A549 (cell line): ENCODE results near the gene NEK2. TPM values are rescaled to one million over a fixed set of nuclear protein-coding genes. Genes with fewer than 3 reads are reported as not detected.

Experiments
- ATAC-seq, 2 experiments: fragments of 200-7000 bp in 1 of 2; fragments of >200 bp in 1 of 2; cut with Nextera tagmentation in 1 of 2; cut with Tn5 transposase in 1 of 2; 3 replicates each; pipeline versions ENCODE4 v1.8.0 to v1.9.1; 2018 to 2020; ENCODE audit warnings: mild to moderate bottlenecking in 1 of 2, moderate library complexity in 1 of 2
- CTCF ChIA-PET: fragments of 300-600 bp; sonication (Branson Sonifier 250); formaldehyde crosslinking; extraction: SDS; loops from one replicate; lab custom pipeline; 2021; ENCODE audit warnings: antibody characterized with exemption, inconsistent platforms; lab: Yijun Ruan, JAX
- POLR2A ChIA-PET: fragments of 350-600 bp; formaldehyde crosslinking; extraction: SDS; loops from one replicate; lab custom pipeline; 2021; ENCODE audit warnings: antibody characterized with exemption, inconsistent platforms; lab: Yijun Ruan, JAX
- DNase-seq, 2 experiments: peaks; one replicate each; pipeline versions ENCODE4 v3.0.0 to v3.0.0-alpha.2; 2011 to 2016; ENCODE audit warnings: low read depth in 1 of 2, low spot score in 1 of 2
- FAIRE-seq: peaks from 2 replicates; lab custom pipeline; 2011; peaks lifted over from hg19 to GRCh38; lab: Jason Lieb, UNC
- H3K27ac ChIP-seq, 2 experiments: fragments of >200 bp; sonication (Bioruptor Twin); formaldehyde crosslinking; 3 replicates each; pipeline ENCODE4 v1.5.1; 2016 to 2017
- H3K4me1 ChIP-seq: fragments of >200 bp; sonication (Bioruptor Twin); formaldehyde crosslinking; 3 replicates; pipeline ENCODE4 v1.6.1; 2016
- H3K4me2 ChIP-seq: fragments of >200 bp; sonication (Bioruptor Twin); formaldehyde crosslinking; 3 replicates; pipeline ENCODE4 v1.6.1; 2016
- H3K4me3 ChIP-seq: fragments of >200 bp; sonication (Bioruptor Twin); formaldehyde crosslinking; 3 replicates; pipeline ENCODE4 v1.5.1; 2016
- H3K9me3 ChIP-seq: fragments of >200 bp; sonication (Bioruptor Twin); formaldehyde crosslinking; 3 replicates; pipeline ENCODE4 v1.6.1; 2016
- ATOH8 ChIP-seq: fragments of 250-450 bp; sonication (Bioruptor Pico); IDR thresholded peaks from 2 replicates; pipeline ENCODE4 v1.5.0; 2020; ENCODE audit warnings: low read depth, mild to moderate bottlenecking, moderate library complexity
- BCL3 ChIP-seq: fragments of >200 bp; sonication (Bioruptor Twin); formaldehyde crosslinking; IDR thresholded peaks from 3 replicates; pipeline ENCODE4 v1.6.1; 2016
- BHLHE40 ChIP-seq: IDR thresholded peaks from 2 replicates; pipeline ENCODE4 v1.6.1; 2012; ENCODE audit warnings: low read depth, low read length, inconsistent platforms
- CBX2 ChIP-seq: fragments of 200-600 bp; sonication (generic); IDR thresholded peaks from 2 replicates; pipeline ENCODE4 v1.6.1; 2016; ENCODE audit warnings: low read depth, mild to moderate bottlenecking, borderline replicate concordance
- CBX8 ChIP-seq: fragments of 200-600 bp; sonication (generic); IDR thresholded peaks from 2 replicates; pipeline ENCODE4 v1.6.1; 2016
- CHD2 ChIP-seq: fragments of 150-350 bp; IDR thresholded peaks from 2 replicates; pipeline ENCODE4 v1.6.1; 2014; ENCODE audit warnings: low read length; ENCODE audit not compliant: partially characterized antibody
- CHD4 ChIP-seq: fragments of 200-600 bp; sonication (generic); IDR thresholded peaks from 2 replicates; pipeline ENCODE4 v1.6.1; 2016; ENCODE audit warnings: antibody characterized with exemption, mild to moderate bottlenecking, borderline replicate concordance
- CTCF ChIP-seq: fragments of >200 bp; sonication (Bioruptor Twin); formaldehyde crosslinking; IDR thresholded peaks from 3 replicates; pipeline ENCODE4 v1.5.1; 2016
- EHMT2 ChIP-seq: fragments of 200-600 bp; sonication (generic); IDR thresholded peaks from 2 replicates; pipeline ENCODE4 v1.6.1; 2016; ENCODE audit warnings: antibody characterized with exemption, low read depth, mild to moderate bottlenecking, moderate library complexity
- ELK1 ChIP-seq: fragments of 150-350 bp; IDR thresholded peaks from 2 replicates; pipeline ENCODE4 v1.6.1; 2014; ENCODE audit warnings: low read depth, mild to moderate bottlenecking, low read length
- FOSB ChIP-seq: fragments of 250-450 bp; sonication (Bioruptor Pico); IDR thresholded peaks from 2 replicates; pipeline ENCODE4 v1.5.0; 2020; ENCODE audit warnings: mild to moderate bottlenecking, moderate library complexity
- FOSL2 ChIP-seq, 2 experiments: fragments of 450-650 bp in 1 of 2; fragments of >200 bp in 1 of 2; sonication (Bioruptor Twin) in 1 of 2; formaldehyde crosslinking; IDR thresholded peaks; 2 replicates each; pipeline versions ENCODE4 v1.5.0 to v1.6.1; 2016 to 2020; ENCODE audit warnings: mild to moderate bottlenecking in 1 of 2, moderate library complexity in 1 of 2
- HES2 ChIP-seq: fragments of >200 bp; sonication (Bioruptor Twin); formaldehyde crosslinking; IDR thresholded peaks from 2 replicates; pipeline ENCODE4 v1.6.1; 2016
- HMGXB4 ChIP-seq: fragments of 250-450 bp; sonication (Bioruptor Pico); IDR thresholded peaks from 2 replicates; pipeline ENCODE4 v1.5.0; 2021; ENCODE audit warnings: mild to moderate bottlenecking, moderate library complexity, borderline replicate concordance
- HOXA7 ChIP-seq: fragments of 250-450 bp; sonication (Bioruptor Pico); IDR thresholded peaks from 2 replicates; pipeline ENCODE4 v1.5.0; 2020; ENCODE audit warnings: mild to moderate bottlenecking, moderate library complexity
- HOXB13 ChIP-seq: fragments of 250-450 bp; sonication (Bioruptor Pico); IDR thresholded peaks from 2 replicates; pipeline ENCODE4 v1.5.0; 2020; ENCODE audit warnings: low read depth, mild to moderate bottlenecking, moderate library complexity
- JUN ChIP-seq, 2 experiments: fragments of >200 bp; sonication (Bioruptor Twin); formaldehyde crosslinking; IDR thresholded peaks; 2 replicates in 1 of 2; 3 replicates in 1 of 2; pipeline ENCODE4 v1.6.1; 2016 to 2017
- KDM5A ChIP-seq: fragments of 200-600 bp; sonication (generic); IDR thresholded peaks from 2 replicates; pipeline ENCODE4 v1.6.1; 2016; ENCODE audit warnings: antibody characterized with exemption, mild to moderate bottlenecking
- NFE2L2 ChIP-seq: fragments of 150-350 bp; conservative IDR thresholded peaks from 2 replicates; pipeline ENCODE4 v1.6.1; 2014; ENCODE audit warnings: low read length
- PHF8 ChIP-seq: fragments of 200-600 bp; sonication (generic); IDR thresholded peaks from 2 replicates; pipeline ENCODE4 v1.6.1; 2016; ENCODE audit warnings: low read depth, mild to moderate bottlenecking, antibody characterized with exemption, moderate library complexity, borderline replicate concordance
- RARB ChIP-seq: fragments of 250-450 bp; sonication (Bioruptor Pico); IDR thresholded peaks from 2 replicates; pipeline ENCODE4 v1.8.0; 2021; ENCODE audit warnings: mild to moderate bottlenecking, moderate library complexity
- RCOR1 ChIP-seq: fragments of 150-350 bp; IDR thresholded peaks from 2 replicates; pipeline ENCODE4 v1.6.1; 2014; ENCODE audit warnings: antibody characterized with exemption, low read length, low read depth
- REST ChIP-seq: fragments of 200-600 bp; sonication (generic); IDR thresholded peaks from 2 replicates; pipeline ENCODE4 v1.6.1; 2016; ENCODE audit warnings: antibody characterized with exemption, mild to moderate bottlenecking, moderate library complexity
- RFX5 ChIP-seq: fragments of 450-650 bp; IDR thresholded peaks from 2 replicates; pipeline ENCODE4 v1.7.1; 2014; ENCODE audit warnings: antibody characterized with exemption, mild to moderate bottlenecking, moderate library complexity
- SMC3 ChIP-seq: fragments of >200 bp; sonication (Bioruptor Twin); formaldehyde crosslinking; IDR thresholded peaks from 3 replicates; pipeline ENCODE4 v1.6.1; 2018; ENCODE audit warnings: inconsistent platforms
- TP53 ChIP-seq: fragments of 250-450 bp; sonication (Bioruptor Pico); IDR thresholded peaks from 2 replicates; pipeline ENCODE4 v1.5.0; 2021; ENCODE audit warnings: mild to moderate bottlenecking, moderate library complexity
- ZSCAN20 ChIP-seq: fragments of 250-450 bp; sonication (Bioruptor Pico); IDR thresholded peaks from 2 replicates; pipeline ENCODE4 v1.8.0; 2022; ENCODE audit warnings: mild to moderate bottlenecking, moderate library complexity
- WGBS: methylation state at CpG from one replicate; pipeline ENCODE4 v1.1.6; 2017; ENCODE audit errors: missing lambda C conversion rate; 5-methylcytosine and 5-hydroxymethylcytosine counted together
- polyA plus RNA-seq, 4 experiments: library from polyadenylated mRNA; depleted of rRNA in 3 of 4; stranded (reverse); fragments of >200 nt; fragmentation: RNase III in 1 of 4; extraction: RNeasy Plus Mini Kit Qiagen cat#74134 plus additional on column Dnase treatment in 1 of 4; gene quantifications; 2 replicates in 3 of 4; 3 replicates in 1 of 4; pipeline ENCODE4 v1.2.3, GENCODE V29; 2011 to 2017

NEK2 gene
- polyA plus RNA-seq, 2 of the 4 experiments (the other 2 are of a cell fraction) = 42.0 to 65.3 TPM

GRCh38 chr1:211685823-211686222 lies 10.4 kb upstream of the NEK2 start:
- no peak for FAIRE-seq
- POLR2A ChIA-PET = no interaction called here
- Histone ChIP-seq H3K4me2 (no peak overlapping the region), H3K4me1 (peaks cover 5% of the 10 kb centered on the region)
- CTCF ChIA-PET = interaction anchor here (1.7 to 8.3 kb wide), 6 partner anchors 9 to 769 kb away, joined by 4 to 100 read pairs (median 16); partner anchors contain the start of genes DTL and INTS7
- no peak for ATAC-seq
- DNase-seq = no peak
- 95% methylated on average over 7 of the region's 7 CpGs for WGBS
- no peak for TF ChIP-seq CHD2
- TF ChIP-seq RCOR1 = no peak
- TF ChIP-seq BHLHE40 = no peak
- TF ChIP-seq HES2 = no peak
- TF ChIP-seq HMGXB4 (CRISPR knock-in tag) = no peak
- no peak for TF ChIP-seq FOSB
- no peak for TF ChIP-seq BCL3
- no peak for TF ChIP-seq CHD4
- no peak for TF ChIP-seq JUN (IDR thresholded peaks at IDR 0.05)
- no peak for TF ChIP-seq EHMT2
- no peak for TF ChIP-seq KDM5A
- no peak for TF ChIP-seq PHF8
- no peak for TF ChIP-seq CBX8
- TF ChIP-seq CBX2 = no peak
- TF ChIP-seq REST = no peak
- TF ChIP-seq RFX5 = no peak
- no peak for TF ChIP-seq ELK1
- TF ChIP-seq RARB (CRISPR knock-in tag) = no peak
- TF ChIP-seq, all 56 proteins: peak for 0
- Histone ChIP-seq H3K4me3 (no peak overlapping the region), H3K9me3 (no peaks in the 10 kb centered on the region), H3K27ac (no peak overlapping the region; a peak in 1 of 6 replicates)

GRCh38 chr1:211684791-211685190 lies 9.4 kb upstream of the NEK2 start:
- ChIA-PET CTCF (interaction anchor here (1.0 to 8.3 kb wide), 7 partner anchors 11 to 770 kb away, joined by 4 to 100 read pairs (median 12); partner anchors contain the start of genes DTL and INTS7), POLR2A (interaction anchor here (1.1 kb wide), 1 partner anchor 351 kb away, joined by 4 read pairs; the partner anchor contains the start of genes DTL and INTS7)
- Histone ChIP-seq H3K4me2 (no peak overlapping the region), H3K4me3 (no peak overlapping the region), H3K27ac (no peak overlapping the region), H3K9me3 (no peaks in the 10 kb centered on the region), H3K4me1 (peaks cover 5% of the 10 kb centered on the region)
- DNase-seq (no peak), FAIRE-seq (no peak), ATAC-seq (no peak)
- WGBS = 82% methylated on average over 3 of the region's 3 CpGs
- no peak for TF ChIP-seq SMC3
- no peak for TF ChIP-seq ZSCAN20 (CRISPR knock-in tag)
- no peak for TF ChIP-seq FOSL2 (IDR thresholded peaks at IDR 0.05)
- no peak for TF ChIP-seq FOSL2 (CRISPR knock-in tag; IDR thresholded peaks at IDR 0.05)
- TF ChIP-seq HOXA7 (CRISPR knock-in tag) = no peak
- no peak for TF ChIP-seq HOXB13
- no peak for TF ChIP-seq CTCF
- TF ChIP-seq NFE2L2 = no peak
- TF ChIP-seq CHD2 = no peak
- no peak for TF ChIP-seq ATOH8 (CRISPR knock-in tag)
- no peak for TF ChIP-seq TP53 (CRISPR knock-in tag)
